HG02763 (cell line): Measurements from ENCODE around the gene NDC1.
"Not testable (repeated sequence)": the region's sequence is repeated elsewhere in the genome, so short reads cannot be mapped to it uniquely, and the experiment has no call there.

ENCODE experiments used
- ATAC-seq: cut with Tn5 transposase; IDR thresholded peaks from one replicate; pipeline ENCODE4 v1.9.1; 2021; ENCODE audit warnings: mild to moderate bottlenecking, moderate library complexity; ENCODE audit not compliant: unreplicated experiment

Gene NDC1

DNA sequence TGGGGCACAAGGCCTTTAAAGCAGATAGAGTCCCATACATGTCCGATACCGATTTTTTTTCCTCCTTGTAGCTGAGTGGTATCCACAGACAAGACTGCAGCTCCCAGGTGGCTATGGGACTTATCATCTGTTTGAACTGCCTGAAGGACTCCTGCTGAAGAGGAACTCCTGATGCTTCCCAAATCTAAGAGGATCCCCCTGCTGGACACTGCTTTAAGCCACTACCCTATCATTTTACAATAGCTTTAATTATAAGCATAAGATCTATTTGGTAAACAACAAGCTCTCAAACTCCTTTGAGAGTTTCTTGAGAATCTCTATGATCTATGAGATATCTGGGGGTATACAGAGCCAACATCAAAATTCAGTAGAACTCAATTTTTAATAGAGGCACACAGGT is 11.7 kb downstream of the NDC1 start:
- no peak for ATAC-seq

DNA sequence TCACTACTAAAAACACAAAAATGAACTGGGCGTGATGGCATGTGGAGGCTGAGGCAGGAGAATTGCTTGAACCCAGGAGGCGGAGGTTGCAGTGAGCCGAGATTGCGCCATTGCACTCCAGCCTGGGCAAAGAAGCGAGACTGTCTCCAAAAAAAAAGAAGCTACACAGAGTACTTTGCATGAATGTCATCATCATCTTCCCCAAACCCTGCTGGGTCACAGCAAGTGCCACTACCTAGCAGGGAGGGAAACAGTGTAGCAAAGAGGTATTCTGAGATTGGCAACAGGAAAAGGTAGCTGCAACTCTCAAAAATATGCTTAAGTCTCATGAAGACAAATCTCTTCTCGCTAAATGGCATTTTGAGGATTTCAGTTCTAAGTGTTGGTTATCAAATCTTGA is 12.8 kb downstream of the NDC1 start:
- no peak for ATAC-seq

DNA sequence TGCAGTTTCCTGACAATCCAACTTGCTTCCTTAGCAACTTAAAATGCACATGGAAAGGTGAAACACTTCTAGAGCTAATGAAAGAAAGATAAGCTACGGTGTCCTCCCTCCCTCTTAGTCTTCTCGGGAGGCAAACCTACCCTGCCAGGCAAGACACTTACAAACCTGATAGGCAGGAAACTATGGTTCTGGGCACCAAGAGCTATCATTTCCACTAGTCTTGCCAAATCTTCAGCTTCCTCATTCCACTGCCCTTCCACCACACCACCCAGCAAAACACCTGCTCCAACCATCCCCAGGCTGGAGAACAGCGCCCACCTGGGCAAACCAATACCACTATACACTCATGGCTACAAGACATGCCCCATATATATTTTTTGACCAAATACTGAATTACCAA is 15.2 kb downstream of the NDC1 start:
- ATAC-seq = no peak

DNA sequence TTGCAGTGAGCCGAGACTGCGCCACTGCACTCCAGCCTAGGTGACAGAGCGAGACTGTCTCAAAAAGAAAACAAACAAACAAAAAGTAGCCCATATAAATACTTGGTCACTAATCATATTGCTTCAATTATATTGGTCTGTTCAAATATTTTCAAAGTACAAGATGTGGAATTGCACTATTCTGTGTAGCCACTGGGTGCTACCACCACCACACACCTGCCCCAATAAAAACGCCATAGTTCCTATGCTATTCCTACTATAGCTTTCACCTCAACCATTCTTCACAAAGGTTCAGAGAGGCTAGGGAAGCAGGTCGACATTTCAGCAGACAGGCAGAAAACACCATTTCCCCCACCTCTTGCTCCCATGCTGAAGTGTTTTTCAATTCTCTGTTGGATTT is 16.7 kb downstream of the NDC1 start:
- no peak for ATAC-seq

DNA sequence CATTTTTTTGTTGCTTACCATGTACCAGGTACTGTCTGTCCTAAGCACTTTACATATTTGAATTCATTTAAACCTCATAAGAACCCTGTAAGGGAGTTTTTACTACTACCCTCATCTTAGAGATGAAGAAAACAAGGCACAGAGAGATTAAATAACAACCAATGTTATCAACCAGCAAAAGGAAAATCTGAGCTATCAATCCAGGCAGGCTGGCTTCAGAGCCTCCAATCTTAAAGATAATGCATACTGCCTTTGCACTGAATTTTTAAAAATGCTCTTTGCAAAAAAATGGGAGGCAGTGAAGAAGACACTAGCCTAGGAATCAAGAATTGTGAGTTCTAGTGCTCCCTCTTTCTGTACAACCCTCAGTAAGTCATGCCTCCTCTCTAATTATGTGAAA is 18.7 kb downstream of the NDC1 start:
- ATAC-seq = no peak

DNA sequence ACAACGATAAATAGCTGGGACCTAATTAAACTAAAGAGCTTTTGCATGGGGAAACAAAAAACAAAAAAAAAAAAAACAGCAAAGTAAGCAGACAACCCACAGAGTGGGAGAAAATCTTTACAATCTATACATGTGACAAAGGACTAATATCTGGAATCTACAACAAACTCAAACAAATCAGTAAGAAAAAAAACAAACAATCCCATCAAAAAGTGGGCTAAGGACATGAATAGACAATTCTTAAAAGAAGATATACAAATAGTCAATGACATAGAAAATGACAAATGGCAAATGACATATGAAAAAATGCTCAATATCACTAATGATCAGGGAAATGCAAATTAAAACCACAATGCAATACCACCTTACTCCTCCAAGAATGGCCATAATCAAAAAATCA is 21.5 kb downstream of the NDC1 start:
- not testable (repeated sequence) for ATAC-seq

DNA sequence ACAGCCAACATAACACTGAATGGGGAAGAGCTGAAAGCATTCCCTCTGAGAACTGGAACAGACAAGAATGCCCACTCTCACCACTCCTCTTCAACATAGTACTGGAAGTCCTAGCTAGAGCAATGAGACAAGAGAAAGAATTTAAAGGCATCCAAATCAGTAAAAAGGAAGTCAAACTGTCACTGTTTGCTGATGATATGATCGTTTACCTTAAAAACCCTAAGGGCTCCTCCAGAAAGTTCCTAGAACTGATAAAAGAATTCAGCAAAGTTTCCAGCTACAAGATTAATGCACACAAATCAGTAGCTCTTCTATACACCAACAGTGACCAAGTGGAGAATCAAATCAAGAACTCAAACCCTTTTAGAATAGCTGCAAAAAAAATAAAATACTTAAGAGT is 22.6 kb downstream of the NDC1 start:
- ATAC-seq = not testable (repeated sequence)

DNA sequence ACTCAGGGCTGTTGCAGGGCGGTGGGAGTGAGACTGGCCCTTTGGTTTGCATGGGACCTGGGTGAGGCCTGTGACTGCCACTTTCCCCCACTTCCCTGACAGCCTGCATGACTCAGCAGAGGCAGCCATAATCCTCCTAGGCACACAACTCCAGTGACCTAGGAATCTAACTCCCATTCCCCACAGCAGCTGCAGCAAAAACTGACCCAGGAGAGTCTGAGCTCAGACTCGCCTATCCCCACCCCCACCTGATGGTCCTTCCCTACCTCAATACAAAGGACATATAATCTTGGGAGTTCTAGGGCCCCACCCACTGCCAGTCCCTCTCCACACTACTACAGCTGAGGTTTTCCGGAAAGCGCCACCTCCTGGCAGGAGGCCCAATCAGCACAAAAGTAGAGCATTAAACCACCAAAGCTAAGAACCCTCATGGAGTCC is 26.7 kb downstream of the NDC1 start:
- ATAC-seq = no peak

DNA sequence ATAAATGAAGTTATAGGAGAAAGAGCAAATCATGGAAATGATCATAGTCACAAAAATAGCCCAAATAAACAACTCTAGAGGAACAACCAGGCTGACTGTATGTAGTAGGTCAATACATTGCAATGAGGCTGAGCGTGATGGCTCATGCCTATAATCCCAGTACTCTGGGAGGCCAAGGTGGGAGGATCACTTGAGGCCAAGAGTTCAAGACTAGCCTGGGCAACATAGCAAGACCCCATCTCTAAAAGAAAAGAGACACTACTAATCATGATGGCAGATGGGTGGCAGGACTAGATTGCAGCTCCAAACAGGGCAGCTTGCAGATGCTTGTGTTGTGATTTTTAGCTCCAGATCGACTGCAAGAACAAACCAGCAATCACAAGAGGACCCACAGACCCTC is 27.6 kb downstream of the NDC1 start:
- no peak for ATAC-seq

DNA sequence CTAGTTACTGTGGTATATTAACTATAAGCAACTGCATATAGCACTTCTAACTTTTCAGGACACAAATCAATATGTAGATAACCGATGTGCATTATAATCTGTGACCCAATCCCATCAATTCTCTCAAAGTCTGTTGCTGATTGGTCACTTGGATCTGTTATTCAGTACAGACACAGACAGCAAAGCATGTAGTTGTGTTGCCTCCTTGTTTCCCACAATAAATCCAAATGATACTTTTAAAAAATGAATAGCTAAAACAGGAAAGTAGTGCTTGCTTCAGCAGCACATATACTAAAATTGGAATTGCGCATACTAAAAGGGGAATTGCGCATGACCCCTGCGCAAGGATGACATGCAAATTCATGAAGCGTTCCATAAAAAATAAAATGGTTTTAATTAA is 28.1 kb downstream of the NDC1 start:
- no peak for ATAC-seq

DNA sequence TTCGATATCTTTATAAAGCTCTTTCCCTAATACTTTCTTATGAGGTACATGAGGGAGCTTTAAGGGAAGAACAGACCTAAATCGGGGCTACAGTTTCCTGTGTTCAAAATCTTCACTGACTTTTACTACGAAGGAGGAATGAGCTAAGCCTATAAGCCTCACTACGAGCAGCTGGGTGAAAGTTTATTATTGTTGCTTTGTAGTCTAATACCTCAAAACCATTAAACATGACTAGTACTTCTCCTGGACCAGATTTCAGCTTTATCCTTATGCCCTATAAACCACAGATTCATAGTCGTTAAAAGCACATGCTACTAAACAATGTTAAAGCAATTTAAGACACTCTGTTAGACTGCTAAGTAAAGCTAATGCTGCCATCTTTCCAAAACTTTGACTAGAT is 30.2 kb downstream of the NDC1 start:
- ATAC-seq = no peak

DNA sequence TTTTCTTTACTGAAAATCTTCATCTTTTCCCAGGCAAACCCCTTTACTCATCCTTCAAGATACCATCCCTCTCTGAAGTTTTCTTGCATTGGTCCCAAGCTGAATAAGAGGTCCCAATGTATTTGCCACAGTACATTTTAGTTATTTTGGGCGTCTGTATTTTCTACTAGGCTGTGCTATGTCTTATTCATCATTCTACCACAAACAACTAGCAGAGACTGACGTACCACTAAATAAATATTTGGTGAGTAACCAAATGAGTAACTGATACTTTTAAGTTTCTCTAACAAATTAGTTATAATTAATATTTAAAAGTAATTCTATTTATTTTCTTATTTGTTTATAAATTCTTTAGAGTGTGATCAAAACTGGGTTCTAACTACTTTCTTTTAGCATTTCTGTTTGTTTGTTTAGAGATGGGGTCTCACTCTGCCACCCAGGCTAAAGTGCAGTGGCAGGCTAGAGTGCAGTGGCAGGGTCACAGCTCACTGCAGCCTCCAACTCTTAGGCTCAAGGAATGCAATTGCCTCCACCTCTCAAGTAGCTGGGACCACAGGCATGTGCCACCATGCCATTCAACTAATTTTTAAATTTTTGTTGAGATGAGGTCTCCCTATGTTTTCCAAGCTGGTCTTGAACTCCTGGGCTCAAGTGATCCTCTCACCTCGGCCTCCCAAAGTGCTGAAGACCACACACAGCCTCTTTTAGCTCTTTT is 33.1 kb downstream of the NDC1 start:
- no peak for ATAC-seq

DNA sequence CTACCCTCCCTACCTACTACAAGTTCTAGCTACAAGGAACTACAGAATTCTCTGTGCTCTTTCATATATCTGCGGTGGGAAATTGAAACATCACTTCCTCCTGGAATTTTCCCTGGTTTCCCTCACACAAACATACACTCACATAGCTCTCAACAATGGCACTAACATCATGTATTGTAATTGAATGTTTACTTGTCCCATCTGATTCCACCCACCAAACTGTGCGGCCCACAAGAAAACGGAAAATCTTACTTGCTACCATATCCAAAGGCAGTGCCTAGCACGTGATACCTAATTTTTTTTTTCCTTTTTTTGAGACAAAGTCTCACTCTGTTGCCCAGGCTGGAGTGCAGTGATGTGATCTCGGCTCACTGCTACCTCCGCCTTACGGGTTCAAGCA is 33.9 kb downstream of the NDC1 start:
- ATAC-seq = no peak

DNA sequence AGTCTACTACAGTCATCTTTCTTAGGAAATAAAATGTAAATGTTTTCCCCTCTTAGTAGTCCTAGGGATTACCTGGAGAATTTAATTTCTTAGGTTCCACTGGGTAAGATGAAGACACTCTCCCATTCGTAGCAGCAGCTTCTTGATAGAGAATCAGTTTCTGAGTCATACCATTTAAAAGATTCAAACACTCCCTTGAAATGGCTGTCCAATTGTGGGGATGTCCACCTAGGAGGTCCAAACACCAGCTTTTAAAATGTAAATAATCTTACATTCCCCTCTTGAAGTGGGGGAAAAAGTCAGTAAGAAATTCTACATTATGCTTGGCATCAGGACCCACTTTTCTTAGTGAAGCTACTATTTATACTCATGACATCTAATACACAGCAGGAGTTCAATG is 37.5 kb downstream of the NDC1 start:
- no peak for ATAC-seq

DNA sequence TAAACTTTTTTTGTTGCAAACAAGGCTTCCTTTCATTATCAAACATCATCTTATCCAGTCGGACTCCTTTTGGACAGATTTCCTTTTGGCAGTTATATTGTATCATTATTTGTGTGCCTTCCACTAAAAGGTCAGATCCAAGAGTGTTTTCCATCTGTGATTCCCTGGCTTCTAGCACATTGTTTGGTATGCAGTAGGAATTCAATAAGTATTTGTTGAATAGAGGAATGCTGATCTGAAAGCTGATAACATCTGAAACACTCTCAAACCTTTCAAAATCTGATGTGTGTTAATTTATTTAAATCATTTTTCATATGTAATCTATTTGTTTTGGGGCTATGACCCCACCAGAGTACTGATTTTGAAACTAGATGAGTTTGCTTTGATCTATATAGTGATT is 39.0 kb downstream of the NDC1 start:
- ATAC-seq = no peak

DNA sequence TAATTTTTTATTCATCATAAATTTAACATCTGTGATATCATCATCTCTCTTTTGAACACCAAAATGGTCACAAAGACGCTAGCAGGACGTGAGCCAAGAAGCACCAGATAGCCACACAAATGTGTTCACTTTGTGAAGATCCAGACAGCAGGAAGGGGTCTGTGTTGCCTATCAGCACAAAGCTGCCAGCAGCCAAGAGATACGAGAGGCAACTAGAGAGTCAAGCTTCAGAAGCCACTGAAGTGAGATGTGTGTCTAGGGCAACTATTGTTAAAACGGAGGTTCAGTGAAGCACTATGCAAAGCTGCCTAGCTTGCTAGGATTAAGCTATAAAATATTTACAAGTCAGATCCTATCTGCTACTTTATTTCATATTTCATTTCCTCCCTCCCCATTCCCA is 45.3 kb downstream of the NDC1 start:
- ATAC-seq = no peak

DNA sequence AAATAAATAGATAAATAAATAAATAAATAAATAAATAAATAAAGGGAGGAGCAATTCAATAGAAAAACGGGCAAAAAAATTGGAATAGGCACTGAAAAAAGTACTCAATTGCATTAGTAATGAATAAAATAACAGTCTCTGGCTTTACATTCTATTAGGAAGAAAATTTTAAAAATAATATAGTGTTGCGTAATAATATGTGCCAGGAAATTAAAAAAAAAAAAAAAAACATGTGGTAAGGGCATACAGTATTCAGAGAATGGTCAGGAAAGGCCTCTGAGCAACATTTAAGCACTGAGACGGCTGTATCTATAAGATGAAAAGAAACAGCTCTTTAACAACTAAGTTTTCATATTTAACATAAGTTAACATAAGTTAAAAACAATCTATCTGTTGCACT is 50.4 kb downstream of the NDC1 start:
- ATAC-seq = no peak

DNA sequence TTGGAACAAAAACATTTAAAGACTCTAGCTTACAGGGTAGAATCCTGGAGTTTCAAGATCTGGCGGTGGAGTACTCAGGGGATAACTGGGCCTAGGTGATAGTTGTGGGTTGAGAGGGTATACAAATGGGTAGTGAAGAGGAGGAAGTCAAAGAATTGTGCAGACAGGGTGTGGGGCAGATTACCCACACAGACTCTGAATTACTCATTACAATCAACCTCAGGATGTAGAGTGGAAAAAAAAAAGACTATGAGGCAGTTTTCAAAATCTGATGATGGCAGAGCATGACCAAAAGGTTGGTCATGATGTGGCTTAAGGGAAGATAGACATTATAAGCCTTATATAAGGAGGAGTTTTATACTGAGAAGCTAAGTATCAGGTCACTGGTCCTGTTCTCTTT is 55.0 kb downstream of the NDC1 start:
- ATAC-seq = no peak

DNA sequence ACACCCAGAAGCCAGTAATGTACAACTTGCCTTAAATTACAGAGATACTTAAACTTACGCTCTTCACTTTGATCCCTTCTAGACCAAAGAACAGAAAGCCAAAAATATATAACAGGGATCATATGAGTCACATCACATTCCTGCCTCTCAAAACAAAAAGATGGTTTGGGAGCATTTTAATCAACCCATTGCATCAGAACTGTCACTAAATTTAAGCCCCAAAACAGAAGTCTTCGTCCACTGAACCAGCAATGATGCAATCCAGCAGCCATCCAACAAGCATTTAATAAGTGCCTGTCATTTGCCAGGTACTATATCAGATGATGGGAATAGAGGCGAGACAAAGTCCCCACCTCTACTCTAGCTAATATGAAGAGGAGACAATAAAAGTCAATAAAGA is 56.4 kb downstream of the NDC1 start:
- ATAC-seq = no peak

DNA sequence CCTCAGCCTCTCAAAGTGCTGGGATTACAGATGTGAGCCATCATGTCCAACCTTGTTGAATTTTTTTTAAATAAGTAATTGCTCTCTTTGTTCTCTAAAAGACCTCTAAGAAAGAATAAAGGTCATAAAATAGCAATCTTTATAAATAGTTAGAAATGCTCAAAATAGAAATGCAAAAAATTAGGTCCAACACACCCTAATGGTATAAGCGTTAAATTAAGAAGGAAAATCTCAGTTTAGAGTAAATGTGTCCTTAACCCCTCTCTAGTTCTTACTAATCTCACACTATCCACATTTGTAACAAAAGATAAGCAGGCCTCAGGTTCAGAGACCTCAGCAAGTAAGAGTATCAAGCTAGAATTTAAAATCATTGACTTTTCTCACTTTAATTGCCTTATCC is 60.8 kb downstream of the NDC1 start:
- ATAC-seq = no peak

DNA sequence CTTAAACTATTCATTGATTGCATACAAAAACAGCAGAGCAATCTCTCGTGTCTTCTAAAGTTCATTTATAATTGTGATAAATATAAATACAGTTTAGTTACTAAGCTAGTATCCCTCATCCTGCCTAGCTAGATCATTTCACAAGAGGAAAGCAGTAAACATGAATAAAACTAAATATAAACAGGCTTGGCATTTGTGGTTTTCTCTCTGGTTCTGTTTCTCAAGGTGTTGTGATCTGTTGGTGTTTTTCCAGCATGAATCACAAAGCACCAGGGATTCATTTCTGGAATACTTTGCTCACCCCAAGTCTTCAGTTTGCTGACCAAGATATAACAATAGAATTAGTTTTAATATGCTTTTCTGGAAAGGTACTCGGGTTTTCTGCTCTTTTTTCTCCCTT is 66.4 kb downstream of the NDC1 start:
- ATAC-seq = no peak

DNA sequence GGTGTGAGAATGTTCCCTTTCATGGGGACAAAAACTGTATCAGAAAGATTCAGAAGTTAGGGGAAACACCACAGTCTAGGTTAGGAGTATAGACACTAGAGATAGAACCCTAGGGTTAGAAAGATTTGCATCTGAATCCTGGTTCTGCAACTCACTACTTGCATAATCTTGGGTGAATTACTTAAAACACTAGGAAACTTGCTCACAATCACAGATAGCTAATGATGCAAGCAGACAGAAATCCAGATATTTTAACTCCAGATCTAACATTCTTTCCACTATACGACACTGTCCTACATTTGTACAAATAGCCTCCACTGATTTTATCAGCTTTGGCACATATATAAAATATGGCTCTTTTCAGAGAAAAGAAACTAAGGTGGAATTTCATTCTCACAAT is 68.3 kb downstream of the NDC1 start:
- no peak for ATAC-seq

DNA sequence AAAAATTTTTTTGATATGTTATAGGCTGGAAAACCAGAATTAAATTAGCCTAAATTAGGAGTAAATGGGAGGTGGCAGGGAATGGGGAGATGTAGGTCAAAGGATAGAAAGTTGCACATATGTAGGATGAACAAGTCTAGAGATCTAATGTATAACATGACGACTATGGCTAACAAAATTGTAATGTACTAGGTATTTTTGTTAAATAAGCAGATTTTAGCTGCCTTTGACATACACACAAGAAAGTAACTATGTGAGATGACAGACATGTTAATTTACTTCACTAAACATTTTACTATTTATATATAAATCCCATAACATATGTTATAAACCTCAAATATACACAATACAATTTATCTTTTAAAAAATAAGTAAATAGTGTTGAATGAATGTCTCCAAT is 68.9 kb downstream of the NDC1 start:
- ATAC-seq = no peak
